GM20000 (cell line): ENCODE results near the gene TPCN1.

Source experiments
- DNase-seq: peaks from one replicate; pipeline ENCODE4 v3.0.0; 2012; ENCODE audit warnings: low spot score
- CTCF ChIP-seq: IDR thresholded peaks from 2 replicates; pipeline ENCODE4 v1.5.1; 2012; ENCODE audit warnings: mild to moderate bottlenecking, control low read depth; ENCODE audit errors: extremely low read depth, missing control alignments

TPCN1 gene

GRCh38 chr12:113227686-113228391, 6.6 kb downstream of the TPCN1 start:
- TF ChIP-seq CTCF = no peak
- no peak for DNase-seq

- no peak for DNase-seq
- TF ChIP-seq CTCF = no peak
Measured at GRCh38 chr12:113228394-113229028, 7.2 kb downstream of the TPCN1 start.

- no peak for DNase-seq
Measured at GRCh38 chr12:113230315-113231234, 9.3 kb downstream of the TPCN1 start.

GRCh38 chr12:113231235-113232088, 10.2 kb downstream of the TPCN1 start:
- no peak for TF ChIP-seq CTCF
- no peak for DNase-seq

More at GRCh38 chr12:113230315-113231234, 9.3 kb downstream of the TPCN1 start:
- TF ChIP-seq CTCF = no peak

- TF ChIP-seq CTCF = no peak
- no peak for DNase-seq
Measured at GRCh38 chr12:113232089-113232839, 11.0 kb downstream of the TPCN1 start.

GRCh38 chr12:113232840-113233585, 11.7 kb downstream of the TPCN1 start:
- peak; percentile 60 for DNase-seq
- peak; percentile 26 for TF ChIP-seq CTCF
